GM21381 (cell line): Measurements from ENCODE around the gene ALG12.

Experiments used
- ATAC-seq: cut with Tn5 transposase; IDR thresholded peaks from one replicate; pipeline ENCODE4 v1.9.1; 2021; ENCODE audit warnings: mild to moderate bottlenecking, moderate library complexity; ENCODE audit not compliant: unreplicated experiment

The ALG12 gene

GRCh38 chr22:49892226-49892899, 25.9 kb downstream of the ALG12 start:
- no peak for ATAC-seq

GRCh38 chr22:49889071-49889470, 29.2 kb downstream of the ALG12 start:
- ATAC-seq, result no peak

- ATAC-seq, result no peak
Observed at GRCh38 chr22:49887702-49888101, 30.5 kb downstream of the ALG12 start.

- no peak for ATAC-seq
Observed at GRCh38 chr22:49887064-49887451, 31.2 kb downstream of the ALG12 start.

GRCh38 chr22:49886346-49887063, 31.7 kb downstream of the ALG12 start:
- no peak for ATAC-seq

- ATAC-seq, result no peak
Observed at GRCh38 chr22:49885881-49886280, 32.4 kb downstream of the ALG12 start.

GRCh38 chr22:49885281-49885680, 33.0 kb downstream of the ALG12 start:
- no peak for ATAC-seq

GRCh38 chr22:49884503-49885260, 33.6 kb downstream of the ALG12 start:
- ATAC-seq, result no peak

GRCh38 chr22:49884075-49884474, 34.2 kb downstream of the ALG12 start:
- ATAC-seq, result no peak

GRCh38 chr22:49883294-49883640, 35.0 kb downstream of the ALG12 start:
- no peak for ATAC-seq

- no peak for ATAC-seq
Observed at GRCh38 chr22:49882519-49883293, 35.5 kb downstream of the ALG12 start.

- ATAC-seq, result no peak
Observed at GRCh38 chr22:49881856-49882255, 36.4 kb downstream of the ALG12 start.

- ATAC-seq, result no peak
Observed at GRCh38 chr22:49880281-49880680, 38.0 kb downstream of the ALG12 start.

- no peak for ATAC-seq
Observed at GRCh38 chr22:49879871-49880270, 38.4 kb downstream of the ALG12 start.

- no peak for ATAC-seq
Observed at GRCh38 chr22:49878206-49878605, 40.0 kb downstream of the ALG12 start.

- ATAC-seq, result no peak
Observed at GRCh38 chr22:49877642-49878041, 40.6 kb downstream of the ALG12 start.

- no peak for ATAC-seq
Observed at GRCh38 chr22:49873228-49873940, 44.9 kb downstream of the ALG12 start.

- ATAC-seq, result no peak
Observed at GRCh38 chr22:49872347-49872746, 45.9 kb downstream of the ALG12 start.

- no peak for ATAC-seq
Observed at GRCh38 chr22:49871482-49871881, 46.8 kb downstream of the ALG12 start.

GRCh38 chr22:49869845-49870712, 48.2 kb downstream of the ALG12 start:
- no peak for ATAC-seq
